ENCODE data around the gene RAD51B.

Gene RAD51B

DNA sequence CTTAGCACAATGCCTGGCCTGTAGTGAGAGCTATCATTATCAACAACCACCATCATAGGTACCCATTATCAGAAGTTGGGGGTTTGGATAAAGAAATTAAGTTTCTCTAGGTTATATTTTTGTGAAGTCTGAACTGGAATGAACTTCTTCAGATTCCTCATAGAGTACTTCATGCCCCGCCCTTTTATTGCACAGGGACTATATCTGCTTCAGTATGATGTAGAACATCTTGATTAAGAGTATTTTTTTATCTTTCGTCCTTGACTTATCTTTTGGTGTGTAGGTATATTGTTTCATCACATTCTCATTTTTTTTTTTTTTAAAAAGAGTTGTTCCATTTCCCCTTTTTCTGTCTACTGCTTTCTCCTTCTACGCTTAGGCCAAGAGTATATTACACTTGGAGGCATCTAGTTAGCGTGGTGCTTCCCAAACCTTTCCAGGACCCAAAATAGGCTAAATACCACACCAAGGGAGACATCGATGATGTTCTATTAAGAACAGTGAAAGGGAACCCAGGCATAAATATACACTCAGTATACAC, 505.8 kb downstream of the RAD51B start:
- no peak for DNase-seq (ENCODE audit: low read depth, low spot score)

DNA sequence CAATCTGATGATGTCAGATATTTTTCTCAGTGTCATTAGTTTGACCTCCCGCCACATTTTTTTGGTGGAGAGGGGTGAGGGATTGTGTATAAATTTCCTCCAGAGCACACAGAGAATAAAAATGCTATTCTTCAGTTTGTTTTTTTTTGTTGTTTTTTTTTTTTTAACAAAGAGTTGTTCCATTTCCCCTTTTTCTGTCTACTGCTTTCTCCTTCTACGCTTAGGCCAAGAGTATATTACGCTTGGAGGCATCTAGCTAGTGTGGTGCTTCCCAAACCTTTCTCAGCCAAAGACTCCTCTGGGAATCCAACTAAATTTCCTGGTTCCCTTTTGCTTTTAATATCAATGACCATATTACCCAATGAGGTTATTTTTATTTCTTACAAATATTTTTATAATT, 507.7 kb downstream of the RAD51B start:
- no peak for DNase-seq (ENCODE audit: low read depth, low spot score)

DNA sequence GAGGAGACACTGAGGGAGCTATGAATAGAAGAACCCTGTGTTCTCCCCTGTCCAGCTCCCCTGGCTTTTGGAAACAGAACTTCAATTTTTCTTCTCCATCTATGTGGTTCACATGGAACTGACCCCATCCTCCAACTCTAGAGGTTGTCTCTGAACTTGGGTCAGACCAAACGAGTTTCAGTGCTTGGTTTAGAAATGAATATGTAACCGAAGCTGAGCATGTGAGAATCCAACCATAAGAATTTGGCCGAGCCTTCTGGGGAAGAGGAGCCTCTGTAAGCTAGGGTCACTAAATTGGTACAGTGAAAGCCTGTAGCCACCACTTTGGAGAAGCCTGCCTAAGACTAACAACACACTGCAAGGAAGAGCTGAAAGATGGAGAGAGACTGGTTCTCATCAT, 508.9 kb downstream of the RAD51B start:
- DNase-seq (ENCODE audit: low read depth, low spot score) = no peak

DNA sequence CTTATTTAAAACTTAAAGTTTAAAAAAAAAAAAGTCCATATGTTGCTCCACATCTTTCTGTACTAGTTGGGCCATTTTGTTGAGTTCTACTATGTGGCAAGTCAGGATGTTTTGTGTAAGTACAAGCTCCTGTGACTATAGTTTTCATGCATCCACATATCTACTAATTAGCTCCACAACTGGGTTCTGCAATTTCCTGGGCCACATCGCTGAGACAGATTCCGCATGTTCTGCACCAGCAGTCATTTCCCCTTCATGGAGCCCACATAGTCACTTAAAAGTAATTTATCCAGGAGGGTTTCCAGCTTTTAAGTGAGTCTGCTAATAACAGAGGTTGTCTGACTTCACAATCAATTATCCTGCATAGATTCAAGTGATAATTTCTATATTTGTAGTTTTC, 511.8 kb downstream of the RAD51B start:
- DNase-seq (ENCODE audit: low read depth, low spot score) = no peak

DNA sequence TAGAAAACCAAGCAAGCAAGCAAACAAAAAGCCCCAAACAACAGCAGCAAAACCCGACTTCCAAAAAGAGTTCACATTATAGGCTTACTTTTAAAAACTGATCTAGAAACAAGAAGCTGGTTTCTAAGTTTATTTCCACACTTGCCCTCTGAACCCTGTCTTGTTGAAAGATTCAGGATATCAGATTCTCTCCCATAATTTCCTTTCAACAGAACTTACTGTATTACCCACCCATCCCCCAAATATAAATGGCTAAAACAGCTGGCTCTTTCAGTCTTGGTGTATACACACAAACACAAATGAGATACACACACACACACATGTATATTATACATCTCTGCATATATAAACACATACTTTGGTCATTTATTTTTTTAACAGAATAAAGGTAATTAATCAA, 512.4 kb downstream of the RAD51B start:
- no peak for DNase-seq (ENCODE audit: low read depth, low spot score)

DNA sequence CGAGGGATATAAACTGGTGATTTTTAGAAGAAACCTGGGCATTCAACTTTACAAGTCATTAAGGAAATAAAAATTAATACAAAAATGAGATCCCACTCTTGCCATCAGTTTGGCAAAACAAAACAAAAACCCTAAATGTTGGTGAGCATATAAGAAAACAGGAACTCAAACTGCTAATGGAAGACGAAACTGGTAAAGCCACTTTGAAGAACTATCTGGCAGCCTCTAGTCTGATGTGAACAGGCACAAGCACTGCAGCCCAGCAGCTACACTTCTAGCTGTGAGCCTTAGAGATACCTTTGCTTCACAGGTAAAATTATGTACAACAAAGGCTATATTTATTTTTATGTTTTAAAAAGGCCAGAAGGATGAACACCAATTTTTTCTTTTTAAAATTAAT, 513.7 kb downstream of the RAD51B start:
- DNase-seq (ENCODE audit: low read depth, low spot score) = no peak

DNA sequence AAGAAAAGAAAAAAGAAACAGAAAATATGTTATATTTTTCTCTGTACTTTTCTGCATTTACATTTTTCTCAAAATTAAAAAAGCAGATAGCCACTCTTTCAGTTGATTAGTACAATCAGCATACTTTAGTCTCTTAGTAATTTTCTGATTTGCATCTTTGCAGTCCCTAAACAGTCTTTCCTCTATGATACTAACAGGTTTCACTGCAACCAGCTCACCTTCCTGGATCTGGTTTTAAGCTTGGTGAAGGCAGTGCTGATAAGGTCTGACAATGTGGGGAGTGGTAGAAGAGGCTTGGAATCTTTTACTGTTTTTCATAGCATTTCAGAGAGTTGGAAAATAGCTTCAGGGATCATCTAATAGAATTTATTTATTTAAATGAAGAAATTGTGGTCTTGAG, 515.7 kb downstream of the RAD51B start:
- DNase-seq (ENCODE audit: low read depth, low spot score) = no peak

DNA sequence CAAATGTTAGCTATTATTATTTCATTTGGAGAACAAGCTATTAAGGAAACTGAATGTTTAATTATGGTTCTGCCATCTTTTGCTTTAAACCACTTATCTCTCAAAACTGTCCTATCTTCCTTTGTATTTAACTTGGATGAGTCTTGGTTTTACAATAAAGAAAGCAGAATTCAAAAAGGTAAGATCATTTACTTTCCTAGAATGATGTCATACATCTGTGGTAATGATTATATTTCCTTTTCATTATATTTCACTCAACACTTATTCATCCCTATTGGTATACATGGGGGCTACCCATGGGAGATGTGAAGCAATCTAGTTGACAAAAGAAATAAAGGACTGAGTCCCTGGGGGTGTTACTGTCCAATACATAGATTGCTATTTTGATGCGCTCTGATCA, 516.6 kb downstream of the RAD51B start:
- no peak for DNase-seq (ENCODE audit: low read depth, low spot score)

DNA sequence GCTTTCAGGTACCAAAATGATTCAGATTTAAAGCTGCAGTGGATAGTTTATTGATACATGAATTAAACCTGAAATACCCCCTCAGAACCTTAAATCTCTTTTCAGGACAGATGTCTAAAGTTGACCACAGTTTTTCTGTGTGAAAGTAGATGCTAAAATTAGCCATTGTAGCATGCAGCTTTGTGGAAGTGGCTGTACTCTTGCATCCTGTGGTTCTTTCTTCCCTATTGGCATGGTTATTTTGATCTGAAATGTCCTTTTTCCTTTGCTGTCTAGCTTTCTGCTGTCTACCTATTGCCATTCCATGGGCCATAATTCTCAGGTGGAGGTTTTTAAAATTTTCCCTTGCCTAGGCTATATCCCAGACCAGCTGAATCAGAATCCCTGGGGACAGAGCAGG, 517.7 kb downstream of the RAD51B start:
- DNase-seq (ENCODE audit: low read depth, low spot score) = no peak

DNA sequence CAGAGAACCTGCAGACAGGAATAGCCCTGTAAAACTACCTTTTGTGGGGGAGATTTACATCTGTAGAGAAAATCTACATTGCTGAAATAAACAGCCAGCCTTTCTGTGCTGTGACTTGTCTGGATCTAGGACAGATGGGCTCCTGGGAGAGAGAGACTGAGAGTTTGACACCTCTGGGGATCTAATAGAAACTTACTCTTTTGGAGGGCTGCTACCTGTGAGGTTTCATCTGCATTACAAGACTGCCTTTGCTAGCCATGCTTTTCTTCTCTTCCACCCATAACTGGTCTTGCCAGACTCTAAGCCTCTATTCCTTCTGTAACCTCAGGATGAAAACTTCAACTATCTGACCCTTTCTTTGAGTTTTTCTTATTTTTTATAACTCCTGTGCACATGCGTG, 520.7 kb downstream of the RAD51B start:
- peak; percentile 59 for DNase-seq (ENCODE audit: low read depth, low spot score)

DNA sequence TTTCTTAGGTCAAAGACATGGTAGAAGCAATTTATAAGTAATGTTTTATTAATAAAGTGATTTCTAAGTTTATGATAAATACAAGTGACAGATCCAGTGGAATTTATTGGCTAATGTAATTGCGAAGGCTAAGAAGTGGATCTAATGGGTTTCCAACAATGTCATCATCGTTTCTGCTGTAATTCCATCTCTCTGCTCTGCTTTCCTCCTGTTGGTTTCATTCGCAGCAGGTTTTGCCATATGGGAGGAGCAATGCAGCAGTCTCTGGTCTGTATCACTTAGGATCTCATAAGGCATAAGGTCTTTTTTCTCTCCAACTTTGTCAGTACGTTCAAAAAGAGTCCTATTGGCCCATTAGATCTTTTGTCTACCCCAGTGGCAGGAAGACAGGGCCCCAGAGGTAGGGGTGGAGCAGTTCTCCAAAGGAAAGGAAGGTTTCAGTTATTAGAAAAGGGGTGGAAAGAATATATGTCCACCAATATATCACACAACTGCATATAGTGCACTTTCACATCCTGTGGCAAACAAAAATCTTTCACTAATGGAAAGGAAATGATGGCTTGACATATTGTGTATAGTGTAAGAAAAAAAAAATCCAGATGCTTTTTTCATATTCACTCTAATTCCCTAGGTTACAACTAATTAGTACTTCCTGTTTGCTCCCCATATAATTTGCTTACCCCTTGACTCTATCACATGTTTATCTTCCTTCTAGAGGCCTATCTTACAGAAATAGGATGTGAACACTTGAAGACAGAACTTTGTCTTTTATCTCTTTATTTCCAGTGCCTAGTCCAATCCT, 522.0 kb downstream of the RAD51B start:
- no peak for DNase-seq (ENCODE audit: low read depth, low spot score)

DNA sequence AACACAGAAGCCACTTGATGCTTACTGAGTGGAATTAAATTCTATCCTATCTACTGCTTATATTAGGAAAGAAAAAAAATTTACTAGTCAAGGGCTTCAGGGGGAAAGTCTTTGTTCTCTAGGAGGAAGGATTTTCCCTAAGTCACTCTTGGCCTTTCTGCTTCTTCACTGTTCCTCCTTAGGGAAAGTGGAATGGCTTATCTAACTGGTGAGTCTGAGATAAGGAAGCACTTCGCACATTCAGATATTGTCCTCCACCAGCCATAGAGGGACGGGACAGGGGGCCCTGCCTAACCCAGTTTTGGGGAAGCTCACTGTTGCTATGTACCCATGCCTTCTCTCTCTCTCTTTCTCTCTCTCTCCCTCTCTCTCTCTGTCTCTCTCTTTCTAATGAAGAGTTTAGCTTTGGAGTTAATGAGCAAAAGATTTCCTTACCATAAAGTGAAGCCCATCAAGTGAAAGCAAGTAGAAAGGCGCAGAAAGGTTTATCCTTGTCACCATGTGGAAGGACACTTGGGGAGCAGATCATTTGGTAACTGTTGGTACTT, 522.7 kb downstream of the RAD51B start:
- DNase-seq (ENCODE audit: low read depth, low spot score) = no peak

DNA sequence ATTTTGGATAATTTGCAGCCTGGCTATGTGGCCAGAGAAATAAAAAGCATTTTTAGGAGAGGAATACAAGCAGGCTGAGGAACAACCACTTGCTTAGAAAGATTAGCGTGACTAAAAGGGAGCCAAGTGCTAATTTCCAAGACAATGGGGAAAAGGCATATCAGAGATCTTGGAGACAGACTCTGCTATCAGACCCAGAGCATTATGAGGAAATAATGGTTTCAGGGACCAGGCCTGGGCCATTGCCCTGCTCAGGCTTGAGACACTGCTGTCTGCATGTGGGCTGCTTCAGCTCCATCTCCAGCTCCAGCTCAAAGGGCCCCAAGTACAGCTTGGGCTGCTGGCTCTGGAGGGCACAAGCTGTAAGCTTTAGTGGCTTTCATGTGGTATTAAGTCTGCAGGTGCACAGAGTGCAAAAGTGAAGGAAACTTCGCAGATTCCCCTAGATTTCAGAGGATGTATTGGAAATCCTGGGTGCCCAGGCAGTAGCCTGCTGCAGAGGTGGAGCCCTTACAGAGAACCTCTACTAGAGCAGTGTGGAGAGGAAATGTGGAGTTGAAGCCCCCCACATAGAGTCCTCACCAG, 524.0 kb downstream of the RAD51B start:
- DNase-seq (ENCODE audit: low read depth, low spot score) = no peak

DNA sequence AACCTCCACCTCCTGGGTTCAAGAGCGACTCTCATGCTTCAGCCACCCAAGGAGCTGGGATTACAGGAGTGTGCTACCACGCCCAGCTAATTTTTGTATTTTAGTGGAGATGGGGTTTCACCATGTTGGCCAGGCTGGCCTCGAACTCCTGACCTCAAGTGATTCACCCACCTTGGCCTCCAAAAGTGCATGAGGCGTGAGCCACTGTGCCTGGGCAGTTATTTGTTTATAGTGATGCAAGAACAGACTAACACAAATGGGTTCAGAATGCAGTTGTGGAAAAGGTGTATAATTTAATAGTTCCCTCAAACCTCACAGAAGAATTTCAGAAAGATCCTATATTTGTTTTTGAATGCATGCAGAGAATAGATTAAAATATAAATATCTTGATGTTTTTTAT, 526.2 kb downstream of the RAD51B start:
- no peak for DNase-seq (ENCODE audit: low read depth, low spot score)

DNA sequence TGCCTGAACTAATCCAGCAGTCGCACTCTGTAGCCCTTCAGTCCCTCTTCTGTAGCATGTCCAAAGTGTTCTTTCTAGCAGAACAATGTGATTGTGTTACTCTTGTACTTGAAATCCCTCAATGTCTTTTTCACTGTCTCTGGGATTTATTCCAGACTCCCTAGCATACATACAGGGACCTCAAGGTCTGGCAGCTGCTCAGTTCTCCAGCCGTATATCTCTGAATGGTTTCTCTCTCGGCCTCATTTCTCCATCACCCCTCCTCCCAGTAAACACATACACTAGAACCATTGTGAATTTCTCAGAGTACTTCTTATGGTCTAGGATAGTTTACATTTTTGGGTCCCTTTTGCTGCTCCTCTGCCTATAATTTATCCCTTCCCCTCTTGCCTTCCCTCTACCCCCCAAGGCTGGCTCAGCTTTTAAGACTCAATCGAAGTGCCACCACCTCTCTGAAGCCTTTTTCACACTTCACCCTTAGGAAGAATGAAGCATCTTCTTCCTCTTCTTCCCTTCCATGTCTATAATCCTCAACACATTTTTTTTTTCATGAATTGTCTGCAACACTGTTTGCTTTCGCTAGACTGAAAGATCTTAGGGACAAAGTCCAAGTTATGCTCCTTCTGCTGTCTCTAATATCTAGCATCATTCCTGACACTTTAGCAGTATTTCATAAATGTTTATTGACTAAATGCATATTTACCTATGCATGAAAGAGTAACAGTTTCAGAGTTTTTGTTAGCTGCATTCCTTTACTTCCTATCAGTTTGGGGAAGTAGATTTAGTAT, 527.2 kb downstream of the RAD51B start:
- DNase-seq (ENCODE audit: low read depth, low spot score) = no peak

DNA sequence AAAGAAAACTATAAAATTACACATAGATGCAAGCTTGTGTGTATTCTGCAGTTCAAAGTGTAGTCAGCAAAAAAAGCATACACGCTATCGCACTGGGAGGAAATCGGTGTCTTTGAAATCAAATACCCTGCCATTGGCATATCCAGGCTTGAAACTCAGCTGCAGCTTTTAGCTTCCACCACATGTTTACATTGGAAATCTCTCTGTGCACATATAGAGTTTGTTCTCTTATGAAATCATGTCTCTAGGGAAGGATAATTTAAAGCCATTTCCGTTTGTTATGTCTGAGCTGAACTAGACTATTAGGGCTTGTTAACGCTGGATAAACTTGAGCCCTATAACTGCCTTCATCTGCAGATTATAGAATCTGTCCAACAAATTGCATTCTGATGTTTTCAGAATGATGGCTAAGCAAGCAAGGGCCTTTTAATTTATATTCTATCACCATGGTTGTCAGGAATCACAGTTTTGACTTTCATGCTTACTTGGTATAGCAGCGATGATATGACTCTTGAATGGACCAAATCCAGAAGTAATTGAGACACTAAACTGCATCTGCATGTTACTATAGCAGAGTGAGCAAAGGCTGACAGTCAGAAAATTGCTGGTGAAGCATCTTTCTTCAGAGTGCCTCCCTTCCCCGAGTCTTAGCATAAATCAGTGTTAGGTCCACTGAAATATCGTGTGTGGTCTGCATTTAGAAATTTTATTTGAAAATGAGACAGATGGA, 530.5 kb downstream of the RAD51B start:
- DNase-seq (ENCODE audit: low read depth, low spot score) = no peak

DNA sequence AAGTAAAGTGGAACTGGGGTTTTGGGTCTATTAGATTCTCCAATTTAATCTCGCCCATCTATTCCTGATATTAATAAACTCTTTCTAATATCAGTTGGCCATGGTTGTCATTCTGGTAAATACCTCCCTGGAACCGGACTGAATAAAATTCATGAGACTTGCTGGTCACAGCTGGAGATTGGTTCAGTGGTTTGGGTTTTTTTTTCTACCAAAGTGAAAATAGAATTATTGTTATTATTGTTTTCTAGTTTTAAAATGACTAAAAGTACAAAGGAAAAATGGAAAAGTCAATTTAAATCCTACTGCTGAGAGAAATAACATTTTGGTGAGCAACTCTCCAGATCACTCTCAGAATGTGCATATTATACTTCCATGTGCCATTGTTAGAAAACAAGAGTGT, 535.8 kb downstream of the RAD51B start:
- no peak for DNase-seq (ENCODE audit: low read depth, low spot score)

DNA sequence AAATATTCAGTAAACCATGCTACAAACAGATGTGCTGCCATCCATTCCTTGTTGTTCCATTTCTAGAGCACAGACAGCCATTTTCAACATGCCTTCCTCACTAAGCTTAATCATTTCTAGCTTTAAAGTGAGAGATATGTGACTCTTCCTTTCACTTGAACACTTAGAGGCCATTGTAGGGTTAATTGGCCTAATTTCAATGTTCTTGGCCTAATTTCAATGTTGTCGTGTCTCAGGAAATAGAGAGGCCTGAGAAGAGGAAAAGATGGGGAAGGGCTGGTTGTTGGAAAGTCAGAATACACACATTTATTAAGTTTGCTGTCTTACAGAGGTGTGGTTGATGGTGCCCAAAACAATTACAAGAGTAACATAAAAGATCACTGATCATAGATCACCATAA, 538.2 kb downstream of the RAD51B start:
- DNase-seq (ENCODE audit: low read depth, low spot score) = no peak

DNA sequence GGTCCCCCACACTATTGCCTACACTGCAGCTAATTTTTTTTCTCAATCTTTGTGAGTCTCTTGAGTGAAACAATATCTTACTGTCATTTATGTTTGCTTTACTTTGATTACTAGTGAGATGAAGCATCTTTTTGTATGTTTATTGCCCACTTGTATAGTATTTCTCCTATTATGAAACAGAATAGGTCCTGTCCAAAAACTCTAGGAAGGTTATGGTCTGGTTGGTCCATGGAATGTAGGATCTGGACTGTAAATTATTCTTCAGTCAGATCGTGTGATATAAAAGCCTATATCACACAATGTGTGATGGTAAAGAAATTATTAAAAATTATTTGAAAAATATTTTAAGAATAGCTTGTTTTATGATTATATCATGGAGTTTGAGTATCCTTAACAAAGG, 538.9 kb downstream of the RAD51B start:
- no peak for DNase-seq (ENCODE audit: low read depth, low spot score)

DNA sequence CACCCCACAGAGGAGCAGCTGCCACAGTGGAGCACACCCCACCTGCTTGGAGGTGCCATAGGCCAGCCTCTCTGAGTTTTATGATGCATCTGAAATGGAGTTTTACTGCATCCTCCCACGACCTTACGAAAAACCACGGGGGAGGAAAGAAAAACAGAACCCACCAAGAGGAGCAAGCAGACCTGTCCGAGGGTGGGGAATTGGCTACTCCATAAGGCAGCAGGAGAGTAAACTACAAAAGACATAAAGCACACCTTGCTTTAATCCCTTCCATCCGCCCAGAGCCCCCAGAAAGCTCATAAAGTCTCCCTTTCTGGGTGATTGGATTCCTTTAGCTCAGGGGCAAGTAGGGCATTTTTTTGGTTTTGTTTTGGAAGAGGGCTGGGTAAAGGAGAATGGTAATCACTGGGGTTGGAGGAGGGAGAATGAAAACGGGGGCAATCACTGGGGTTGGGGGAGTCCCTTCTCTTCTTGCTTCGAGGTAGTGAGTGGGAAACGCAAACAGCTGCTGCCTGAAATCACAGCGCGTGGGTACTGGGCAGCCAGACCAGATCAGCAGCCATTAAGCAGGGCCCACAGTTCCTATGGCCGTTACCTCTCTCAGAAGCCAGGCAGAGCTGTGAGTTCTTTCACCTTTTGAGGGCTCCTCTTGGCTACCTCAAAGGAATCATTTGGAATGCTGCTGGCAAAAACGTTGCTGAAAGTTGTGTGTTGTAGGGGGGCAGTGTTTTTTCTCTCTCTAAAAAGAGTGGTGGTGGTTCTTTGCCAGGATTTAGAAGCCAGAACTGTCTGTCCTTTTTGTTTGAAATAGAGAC, 539.6 kb downstream of the RAD51B start:
- no peak for DNase-seq (ENCODE audit: low read depth, low spot score)

All from iPS DF 19.7 (cell line).